ENCODE measurements around the gene MTHFR. TPM values are rescaled to one million over a fixed set of nuclear protein-coding genes. Genes with fewer than 3 reads are reported as not detected.
A peak's percentile ranks its signal among the peaks of the same experiment; 100 is the strongest.

MTHFR gene
- total RNA-seq, 1 donor from 2014 or later = 13.0 TPM

DNA sequence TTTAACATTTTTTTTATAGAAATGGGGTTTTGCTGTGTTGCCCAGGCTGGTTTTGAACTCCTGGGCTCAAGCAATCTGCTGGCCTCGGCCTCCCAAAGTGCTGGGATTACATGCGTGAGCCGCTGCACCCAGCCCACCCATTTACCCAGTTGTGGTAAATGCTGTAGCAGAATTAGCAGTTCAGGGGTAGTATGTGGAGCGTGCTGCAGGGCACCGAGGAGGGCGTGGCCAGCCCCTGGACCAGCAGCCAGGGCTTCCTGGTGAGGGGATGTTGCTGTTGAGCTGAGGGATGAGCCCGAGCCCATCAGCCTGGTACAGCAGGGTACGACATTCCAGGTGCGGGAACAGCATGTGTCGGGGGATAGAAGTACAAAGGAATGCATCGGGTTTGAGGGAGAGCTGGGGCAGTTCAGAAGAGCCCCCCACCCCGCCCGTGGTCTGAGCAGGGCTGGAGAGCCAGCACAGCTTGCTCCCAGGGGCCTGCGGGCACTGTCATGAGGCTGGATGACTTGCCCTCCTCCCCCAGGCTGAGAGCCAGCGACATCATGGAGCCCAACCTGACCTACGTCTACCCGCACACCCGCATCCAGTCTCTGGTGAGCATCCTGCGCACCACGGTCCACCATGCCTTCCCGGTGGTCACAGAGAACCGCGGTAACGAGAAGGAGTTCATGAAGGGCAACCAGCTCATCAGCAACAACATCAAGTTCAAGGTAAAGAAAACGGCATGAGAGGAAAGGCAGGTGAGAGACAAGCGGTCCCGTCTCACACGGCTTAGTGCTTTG is 29.9 kb upstream of the MTHFR start:
- Mint-ChIP-seq H3K4me3 (ENCODE audit: unreplicated experiment) (no peak overlapping the region), H3K4me1 (ENCODE audit: low read depth, unreplicated experiment) (peaks cover 3% of the 10 kb centered on the region), H3K27me3 (ENCODE audit: low read depth, unreplicated experiment) (no peaks in the 10 kb centered on the region), H3K27ac (ENCODE audit: unreplicated experiment) (peak overlapping the region; percentile 48), H3K36me3 (ENCODE audit: low read depth, unreplicated experiment) (peaks cover 16% of the 10 kb centered on the region), H3K9me3 (ENCODE audit: unreplicated experiment) (no peaks in the 10 kb centered on the region)
- Histone ChIP-seq H3K27ac (ENCODE audit: low read depth, low read length) (no peak overlapping the region), H3K27me3 (ENCODE audit: insufficient read depth, low read length) (no peaks in the 10 kb centered on the region), H2AFZ (ENCODE audit: low read depth, low read length) (no peak overlapping the region), H3K36me3 (ENCODE audit: insufficient read depth, low read length) (peaks cover 51% of the 10 kb centered on the region), H3K4me2 (ENCODE audit: low read length) (no peak overlapping the region), H3K9me3 (ENCODE audit: insufficient read depth, low read depth, low read length) (no peaks in the 10 kb centered on the region), H3K79me2 (ENCODE audit: insufficient read depth, low read length) (no peaks in the 10 kb centered on the region), H3K4me3 (ENCODE audit: insufficient read depth, low read depth, low read length) (no peak overlapping the region), H3K9ac (ENCODE audit: low read length) (no peak overlapping the region), H4K20me1 (ENCODE audit: insufficient read depth, low read length) (peaks cover 61% of the 10 kb centered on the region), H3K4me1 (ENCODE audit: insufficient read depth, low read length) (no peaks in the 10 kb centered on the region)
- FAIRE-seq = no peak
- no peak for DNase-seq (ENCODE audit: low read depth)
- no peak for TF ChIP-seq EZH2 (IDR thresholded peaks at IDR 0.05; ENCODE audit: insufficient read depth, low read length)
- TF ChIP-seq, protein P1, sequence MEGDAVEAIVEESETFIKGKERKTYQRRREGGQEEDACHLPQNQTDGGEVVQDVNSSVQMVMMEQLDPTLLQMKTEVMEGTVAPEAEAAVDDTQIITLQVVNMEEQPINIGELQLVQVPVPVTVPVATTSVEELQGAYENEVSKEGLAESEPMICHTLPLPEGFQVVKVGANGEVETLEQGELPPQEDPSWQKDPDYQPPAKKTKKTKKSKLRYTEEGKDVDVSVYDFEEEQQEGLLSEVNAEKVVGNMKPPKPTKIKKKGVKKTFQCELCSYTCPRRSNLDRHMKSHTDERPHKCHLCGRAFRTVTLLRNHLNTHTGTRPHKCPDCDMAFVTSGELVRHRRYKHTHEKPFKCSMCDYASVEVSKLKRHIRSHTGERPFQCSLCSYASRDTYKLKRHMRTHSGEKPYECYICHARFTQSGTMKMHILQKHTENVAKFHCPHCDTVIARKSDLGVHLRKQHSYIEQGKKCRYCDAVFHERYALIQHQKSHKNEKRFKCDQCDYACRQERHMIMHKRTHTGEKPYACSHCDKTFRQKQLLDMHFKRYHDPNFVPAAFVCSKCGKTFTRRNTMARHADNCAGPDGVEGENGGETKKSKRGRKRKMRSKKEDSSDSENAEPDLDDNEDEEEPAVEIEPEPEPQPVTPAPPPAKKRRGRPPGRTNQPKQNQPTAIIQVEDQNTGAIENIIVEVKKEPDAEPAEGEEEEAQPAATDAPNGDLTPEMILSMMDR (IDR thresholded peaks at IDR 0.05; ENCODE audit: insufficient read depth, low read depth, low read length) = no peak

DNA sequence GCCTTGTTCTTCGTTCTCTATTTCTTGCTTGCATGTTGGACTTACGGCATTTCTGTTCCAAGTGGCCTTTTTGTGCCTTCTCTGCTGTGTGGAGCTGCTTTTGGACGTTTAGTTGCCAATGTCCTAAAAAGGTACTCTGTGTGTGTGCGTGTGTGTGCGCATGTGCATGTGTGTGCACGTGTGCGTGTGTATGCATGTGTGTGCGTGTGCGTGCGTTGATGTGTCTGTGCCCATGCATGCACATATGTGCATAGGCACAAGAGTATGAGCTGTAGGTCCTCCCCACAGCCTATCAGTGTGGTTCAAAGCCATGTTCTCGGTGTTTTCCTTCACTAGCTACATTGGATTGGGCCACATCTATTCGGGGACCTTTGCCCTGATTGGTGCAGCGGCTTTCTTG is 28.1 kb upstream of the MTHFR start:
- H3K4me1 ChIP-seq (ENCODE audit: insufficient read depth, low read length) = no peaks in the 10 kb centered on the region
- Mint-ChIP-seq H3K36me3 (ENCODE audit: low read depth, unreplicated experiment) (peaks cover 14% of the 10 kb centered on the region), H3K4me3 (ENCODE audit: unreplicated experiment) (no peak overlapping the region), H3K27ac (ENCODE audit: unreplicated experiment) (no peak overlapping the region), H3K9me3 (ENCODE audit: unreplicated experiment) (no peaks in the 10 kb centered on the region), H3K4me1 (ENCODE audit: low read depth, unreplicated experiment) (peaks cover 3% of the 10 kb centered on the region), H3K27me3 (ENCODE audit: low read depth, unreplicated experiment) (no peaks in the 10 kb centered on the region)
- no peaks in the 10 kb centered on the region for H3K27me3 ChIP-seq (ENCODE audit: insufficient read depth, low read length)
- no peaks in the 10 kb centered on the region for H3K9me3 ChIP-seq (ENCODE audit: insufficient read depth, low read depth, low read length)
- H2AFZ ChIP-seq (ENCODE audit: low read depth, low read length) = no peak overlapping the region
- peaks cover 45% of the 10 kb centered on the region for H4K20me1 ChIP-seq (ENCODE audit: insufficient read depth, low read length)
- no peak overlapping the region for H3K4me2 ChIP-seq (ENCODE audit: low read length)
- no peak overlapping the region for H3K27ac ChIP-seq (ENCODE audit: low read depth, low read length)
- no peak for DNase-seq (ENCODE audit: low read depth)
- H3K79me2 ChIP-seq (ENCODE audit: insufficient read depth, low read length) = no peaks in the 10 kb centered on the region
- TF ChIP-seq EZH2 (IDR thresholded peaks at IDR 0.05; ENCODE audit: insufficient read depth, low read length) = no peak
- TF ChIP-seq, protein P1 (IDR thresholded peaks at IDR 0.05; ENCODE audit: insufficient read depth, low read depth, low read length) = no peak
- no peak overlapping the region for H3K9ac ChIP-seq (ENCODE audit: low read length)
- H3K4me3 ChIP-seq (ENCODE audit: insufficient read depth, low read depth, low read length) = no peak overlapping the region
- no peak for FAIRE-seq
- peaks cover 50% of the 10 kb centered on the region for H3K36me3 ChIP-seq (ENCODE audit: insufficient read depth, low read length)

DNA sequence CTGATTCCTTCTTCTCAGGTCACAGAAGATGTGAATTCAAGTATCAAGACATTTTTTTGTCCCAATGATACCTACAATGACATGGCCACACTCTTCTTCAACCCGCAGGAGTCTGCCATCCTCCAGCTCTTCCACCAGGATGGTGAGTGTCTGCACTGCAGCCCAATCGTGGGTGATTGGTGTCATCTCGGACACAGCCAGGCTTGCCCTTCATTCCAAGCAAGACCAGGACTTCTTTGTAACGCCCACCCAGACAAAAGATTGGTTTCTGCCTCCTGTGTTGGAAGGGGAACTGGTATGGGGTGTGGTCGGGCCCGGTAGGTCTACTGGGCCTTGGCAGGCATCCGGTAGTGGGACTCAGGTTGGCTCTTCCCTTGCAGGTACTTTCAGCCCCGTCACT is 27.7 kb upstream of the MTHFR start:
- Mint-ChIP-seq H3K9me3 (ENCODE audit: unreplicated experiment) (no peaks in the 10 kb centered on the region), H3K4me1 (ENCODE audit: low read depth, unreplicated experiment) (peaks cover 3% of the 10 kb centered on the region), H3K36me3 (ENCODE audit: low read depth, unreplicated experiment) (peaks cover 16% of the 10 kb centered on the region), H3K27me3 (ENCODE audit: low read depth, unreplicated experiment) (no peaks in the 10 kb centered on the region), H3K4me3 (ENCODE audit: unreplicated experiment) (no peak overlapping the region), H3K27ac (ENCODE audit: unreplicated experiment) (no peak overlapping the region)
- Histone ChIP-seq H3K79me2 (ENCODE audit: insufficient read depth, low read length) (no peaks in the 10 kb centered on the region), H3K4me2 (ENCODE audit: low read length) (no peak overlapping the region), H2AFZ (ENCODE audit: low read depth, low read length) (no peak overlapping the region), H4K20me1 (ENCODE audit: insufficient read depth, low read length) (peaks cover 42% of the 10 kb centered on the region), H3K4me1 (ENCODE audit: insufficient read depth, low read length) (no peaks in the 10 kb centered on the region), H3K27me3 (ENCODE audit: insufficient read depth, low read length) (no peaks in the 10 kb centered on the region), H3K27ac (ENCODE audit: low read depth, low read length) (no peak overlapping the region), H3K9me3 (ENCODE audit: insufficient read depth, low read depth, low read length) (no peaks in the 10 kb centered on the region), H3K36me3 (ENCODE audit: insufficient read depth, low read length) (peaks cover 48% of the 10 kb centered on the region), H3K4me3 (ENCODE audit: insufficient read depth, low read depth, low read length) (no peak overlapping the region), H3K9ac (ENCODE audit: low read length) (no peak overlapping the region)
- DNase-seq (ENCODE audit: low read depth) (no peak), FAIRE-seq (no peak)
- TF ChIP-seq, protein P1 (IDR thresholded peaks at IDR 0.05; ENCODE audit: insufficient read depth, low read depth, low read length) = no peak
- no peak for TF ChIP-seq EZH2 (IDR thresholded peaks at IDR 0.05; ENCODE audit: insufficient read depth, low read length)

Measured in astrocyte (in vitro differentiated cells and primary cell).